Peyer's patch (tissue), 4 donors: Measurements from ENCODE around the gene PSMG1. TPM values are rescaled to one million over a fixed set of nuclear protein-coding genes. Genes with fewer than 3 reads are reported as not detected.

Experiments used
- DNase-seq, 3 donors: peaks; one replicate each; pipeline ENCODE4 v3.0.0-alpha.2; 2017 to 2019
- H3K27ac ChIP-seq, 4 donors: fragments of 200-600 bp; sonication (generic); one replicate each; pipeline ENCODE4 v1.5.1; 2016 to 2019
- H3K27me3 ChIP-seq, 2 donors: fragments of 200-600 bp; sonication (generic); one replicate each; pipeline ENCODE4 v1.5.1; 2019
- H3K36me3 ChIP-seq, 3 donors: fragments of 200-600 bp; sonication (generic); one replicate each; pipeline ENCODE4 v1.5.1; 2016 to 2019
- H3K4me1 ChIP-seq, 4 donors: fragments of 200-600 bp; sonication (generic); one replicate each; pipeline ENCODE4 v1.5.1; 2016 to 2019
- H3K4me3 ChIP-seq, 4 donors: fragments of 200-600 bp; sonication (generic); 1 replicate in 3 of 4; 2 replicates in 1 of 4; pipeline ENCODE4 v1.5.1; 2016 to 2019; ENCODE audit warnings: mild to moderate bottlenecking in 1 of 4
- H3K9me3 ChIP-seq, 4 donors: fragments of 200-600 bp; sonication (generic); one replicate each; pipeline ENCODE4 v1.5.1; 2016 to 2019; ENCODE audit warnings: mild to moderate bottlenecking in 1 of 4
- POLR2A ChIP-seq, 2 donors: fragments of 450-650 bp; IDR thresholded peaks; one replicate each; pipeline ENCODE4 v1.5.1; 2017; ENCODE audit warnings: antibody characterized with exemption in 2 of 2, mild to moderate bottlenecking in 2 of 2, moderate library complexity in 2 of 2
- total RNA-seq, 4 donors: library from RNA; depleted of rRNA; stranded (reverse); fragments of >200 nt; gene quantifications; one replicate each; pipeline ENCODE4 v1.1.0, GENCODE V29; 2016
- TF ChIP-seq, protein P1 (sequence below), 6 experiments: fragments of 450-650 bp in 4 of 6; fragments of 200-600 bp in 2 of 6; sonication (generic) in 1 of 6; IDR thresholded peaks; one replicate each; pipeline ENCODE4 v1.5.1; 2017 to 2019; ENCODE audit warnings: antibody characterized with exemption in 6 of 6, mild to moderate bottlenecking in 3 of 6, moderate library complexity in 1 of 6

PSMG1 gene
- total RNA-seq, 4 donors from 2014 or later, result 8.3 to 17.0 (median 13.4) TPM

DNA sequence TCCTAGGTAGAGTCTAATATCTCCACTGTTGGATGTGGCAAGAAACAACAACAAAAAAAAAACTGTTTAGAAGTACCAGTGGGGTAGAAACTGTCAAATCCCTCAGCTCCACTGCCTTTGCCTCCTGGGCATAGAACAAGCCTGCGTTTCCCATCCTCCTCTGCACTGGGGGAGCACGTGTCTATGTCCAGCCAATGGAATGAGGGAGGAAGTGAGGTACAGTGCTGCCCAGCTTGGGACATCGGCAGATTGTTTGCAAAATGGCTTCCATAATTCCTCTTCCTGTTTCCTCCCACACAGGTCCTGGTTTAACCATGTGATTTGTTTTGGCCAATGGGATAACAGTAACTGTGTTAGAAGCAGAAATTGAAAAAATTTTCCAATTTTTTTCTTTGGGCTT lies 39.1 kb downstream of the PSMG1 start:
- Histone ChIP-seq H3K4me1 (no peaks in the 10 kb centered on the region), H3K27me3 (no peaks in the 10 kb centered on the region), H3K36me3 (no peaks in the 10 kb centered on the region), H3K4me3 (no peak overlapping the region), H3K27ac (no peak overlapping the region), H3K9me3 (no peaks in the 10 kb centered on the region)
- no peak for DNase-seq
- TF ChIP-seq, protein P1, sequence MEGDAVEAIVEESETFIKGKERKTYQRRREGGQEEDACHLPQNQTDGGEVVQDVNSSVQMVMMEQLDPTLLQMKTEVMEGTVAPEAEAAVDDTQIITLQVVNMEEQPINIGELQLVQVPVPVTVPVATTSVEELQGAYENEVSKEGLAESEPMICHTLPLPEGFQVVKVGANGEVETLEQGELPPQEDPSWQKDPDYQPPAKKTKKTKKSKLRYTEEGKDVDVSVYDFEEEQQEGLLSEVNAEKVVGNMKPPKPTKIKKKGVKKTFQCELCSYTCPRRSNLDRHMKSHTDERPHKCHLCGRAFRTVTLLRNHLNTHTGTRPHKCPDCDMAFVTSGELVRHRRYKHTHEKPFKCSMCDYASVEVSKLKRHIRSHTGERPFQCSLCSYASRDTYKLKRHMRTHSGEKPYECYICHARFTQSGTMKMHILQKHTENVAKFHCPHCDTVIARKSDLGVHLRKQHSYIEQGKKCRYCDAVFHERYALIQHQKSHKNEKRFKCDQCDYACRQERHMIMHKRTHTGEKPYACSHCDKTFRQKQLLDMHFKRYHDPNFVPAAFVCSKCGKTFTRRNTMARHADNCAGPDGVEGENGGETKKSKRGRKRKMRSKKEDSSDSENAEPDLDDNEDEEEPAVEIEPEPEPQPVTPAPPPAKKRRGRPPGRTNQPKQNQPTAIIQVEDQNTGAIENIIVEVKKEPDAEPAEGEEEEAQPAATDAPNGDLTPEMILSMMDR (IDR thresholded peaks at IDR 0.05), result no peak
- no peak for TF ChIP-seq POLR2A (IDR thresholded peaks at IDR 0.05)

DNA sequence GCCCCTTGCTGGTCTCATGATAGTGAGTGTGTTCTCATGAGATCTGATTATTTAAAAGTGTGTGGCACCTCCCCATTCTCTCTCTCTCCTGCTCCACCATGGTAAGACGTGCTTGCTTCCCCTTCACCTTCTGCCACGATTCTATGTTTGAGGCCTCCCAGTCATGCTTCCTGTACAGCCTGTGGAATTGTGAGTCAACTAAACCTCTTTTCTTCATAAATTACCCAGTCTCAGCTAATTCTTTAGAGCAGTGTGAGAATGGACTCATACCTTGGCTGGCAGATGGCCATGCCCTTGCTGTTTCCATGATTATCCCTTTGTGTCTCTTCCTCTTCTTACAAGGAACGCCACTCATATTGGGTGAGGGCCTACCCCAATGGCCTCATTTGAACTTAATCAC lies 40.3 kb downstream of the PSMG1 start:
- no peak for TF ChIP-seq POLR2A (IDR thresholded peaks at IDR 0.05)
- TF ChIP-seq, protein P1 (IDR thresholded peaks at IDR 0.05), result no peak
- no peaks in the 10 kb centered on the region for H3K36me3 ChIP-seq
- H3K4me3 ChIP-seq, result no peak overlapping the region
- no peak overlapping the region for H3K27ac ChIP-seq
- DNase-seq, result no peak
- no peaks in the 10 kb centered on the region for H3K9me3 ChIP-seq
- no peaks in the 10 kb centered on the region for H3K27me3 ChIP-seq
- no peaks in the 10 kb centered on the region for H3K4me1 ChIP-seq

DNA sequence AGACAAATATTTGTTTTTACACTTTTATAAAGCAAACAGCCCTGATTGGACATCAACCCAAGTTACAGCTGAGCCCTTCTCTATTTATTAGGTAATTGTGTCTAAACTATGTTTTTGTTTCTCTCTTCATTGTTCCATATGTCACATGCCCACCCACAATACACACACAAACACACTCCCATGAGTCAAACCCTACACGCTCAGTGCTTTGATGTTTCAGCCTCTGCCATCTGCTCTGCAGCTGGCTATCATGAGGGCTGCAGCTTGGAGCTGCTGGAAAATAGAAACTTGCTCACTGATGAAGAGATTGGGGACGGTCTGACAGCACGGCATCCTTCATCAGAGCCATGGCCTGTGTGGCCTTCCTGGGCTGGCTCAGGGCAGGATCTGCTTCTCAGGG lies 41.7 kb downstream of the PSMG1 start:
- H3K27me3 ChIP-seq, result no peaks in the 10 kb centered on the region
- no peak for DNase-seq
- H3K27ac ChIP-seq, result no peak overlapping the region
- peaks cover 0 to 13% (median 0%) of the 10 kb centered on the region in 4 donors for H3K4me1 ChIP-seq
- no peak for TF ChIP-seq POLR2A (IDR thresholded peaks at IDR 0.05)
- TF ChIP-seq, protein P1 (IDR thresholded peaks at IDR 0.05), result no peak
- H3K9me3 ChIP-seq, result no peaks in the 10 kb centered on the region
- no peak overlapping the region for H3K4me3 ChIP-seq
- H3K36me3 ChIP-seq, result no peaks in the 10 kb centered on the region

DNA sequence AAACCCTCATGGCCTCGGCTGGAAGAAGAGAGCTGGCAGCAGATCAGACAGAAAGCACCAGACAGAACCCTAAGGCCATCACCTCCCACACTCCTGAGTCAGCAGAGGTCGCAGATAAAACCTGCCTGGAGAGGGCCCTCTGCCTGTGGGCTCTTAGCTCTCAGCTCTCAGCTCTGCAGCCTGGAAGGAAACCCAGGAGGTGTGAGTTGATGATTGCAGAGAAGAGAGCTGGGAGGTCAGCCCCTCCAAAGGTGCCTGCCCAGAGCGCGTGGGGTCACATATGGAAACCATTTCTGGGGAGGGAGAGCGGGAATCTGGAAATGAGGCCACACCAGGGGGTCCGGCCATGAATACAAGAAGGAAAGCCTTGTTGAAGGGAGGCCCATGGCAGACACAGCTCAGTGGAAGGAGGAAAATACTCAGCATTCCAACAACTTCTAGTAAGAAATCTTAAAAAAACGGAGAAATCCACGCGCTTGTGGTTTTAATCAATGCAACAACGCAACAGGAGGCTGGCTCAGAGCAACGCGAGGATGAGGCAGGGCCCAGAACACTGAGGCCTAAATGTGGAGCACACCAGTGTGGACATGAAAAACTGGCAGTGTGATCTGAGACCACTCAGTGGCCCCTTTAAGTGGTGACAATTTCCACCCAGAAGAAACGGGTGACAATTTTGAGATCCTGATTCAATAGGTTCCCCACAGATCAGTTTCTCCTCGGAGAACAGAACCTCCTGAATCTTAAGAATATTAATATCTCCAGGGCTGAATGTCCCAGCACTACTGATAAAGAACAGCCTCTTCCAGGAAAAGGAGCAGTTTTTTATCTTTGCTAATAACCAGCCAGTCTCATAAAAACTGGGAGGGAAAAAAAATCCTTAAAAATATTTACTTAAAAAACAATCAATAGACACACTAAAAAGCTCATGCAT lies 45.7 kb downstream of the PSMG1 start:
- no peak for DNase-seq
- Histone ChIP-seq H3K9me3 (no peaks in the 10 kb centered on the region), H3K27ac (peak overlapping the region in 1 of 4 donors; percentile 19), H3K27me3 (no peaks in the 10 kb centered on the region), H3K4me3 (no peak overlapping the region), H3K4me1 (peaks cover 0 to 13% (median 0%) of the 10 kb centered on the region in 4 donors), H3K36me3 (no peaks in the 10 kb centered on the region)
- TF ChIP-seq, protein P1 (IDR thresholded peaks at IDR 0.05), result no peak
- TF ChIP-seq POLR2A (IDR thresholded peaks at IDR 0.05), result no peak

DNA sequence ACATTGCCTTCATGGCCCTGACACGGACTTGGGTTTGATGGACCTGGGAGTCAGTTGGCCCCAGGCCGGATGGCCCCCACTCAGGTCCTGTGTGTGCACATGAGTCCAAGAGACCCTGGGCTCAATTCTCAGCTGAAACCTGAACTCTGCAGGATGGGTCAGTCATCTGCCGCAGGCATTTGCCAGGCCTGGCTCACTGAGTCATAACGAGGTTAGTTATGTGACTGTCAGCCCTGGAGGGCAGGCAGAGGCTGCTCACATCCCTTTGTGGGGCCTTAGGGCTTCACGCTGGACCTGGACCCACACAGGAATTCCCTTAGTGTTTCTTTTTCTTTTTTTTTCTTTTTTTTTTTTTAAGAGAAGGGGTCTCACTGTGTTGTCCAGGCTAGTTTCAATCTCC lies 46.5 kb downstream of the PSMG1 start:
- no peak for TF ChIP-seq POLR2A (IDR thresholded peaks at IDR 0.05)
- TF ChIP-seq, protein P1 (IDR thresholded peaks at IDR 0.05), result no peak
- no peaks in the 10 kb centered on the region for H3K27me3 ChIP-seq
- H3K4me1 ChIP-seq, result peaks cover 0 to 13% (median 0%) of the 10 kb centered on the region in 4 donors
- no peak for DNase-seq
- no peak overlapping the region for H3K27ac ChIP-seq
- no peaks in the 10 kb centered on the region for H3K36me3 ChIP-seq
- H3K9me3 ChIP-seq, result no peaks in the 10 kb centered on the region
- no peak overlapping the region for H3K4me3 ChIP-seq
